ENCODE measurements around the gene ACTN4.

Gene ACTN4

DNA sequence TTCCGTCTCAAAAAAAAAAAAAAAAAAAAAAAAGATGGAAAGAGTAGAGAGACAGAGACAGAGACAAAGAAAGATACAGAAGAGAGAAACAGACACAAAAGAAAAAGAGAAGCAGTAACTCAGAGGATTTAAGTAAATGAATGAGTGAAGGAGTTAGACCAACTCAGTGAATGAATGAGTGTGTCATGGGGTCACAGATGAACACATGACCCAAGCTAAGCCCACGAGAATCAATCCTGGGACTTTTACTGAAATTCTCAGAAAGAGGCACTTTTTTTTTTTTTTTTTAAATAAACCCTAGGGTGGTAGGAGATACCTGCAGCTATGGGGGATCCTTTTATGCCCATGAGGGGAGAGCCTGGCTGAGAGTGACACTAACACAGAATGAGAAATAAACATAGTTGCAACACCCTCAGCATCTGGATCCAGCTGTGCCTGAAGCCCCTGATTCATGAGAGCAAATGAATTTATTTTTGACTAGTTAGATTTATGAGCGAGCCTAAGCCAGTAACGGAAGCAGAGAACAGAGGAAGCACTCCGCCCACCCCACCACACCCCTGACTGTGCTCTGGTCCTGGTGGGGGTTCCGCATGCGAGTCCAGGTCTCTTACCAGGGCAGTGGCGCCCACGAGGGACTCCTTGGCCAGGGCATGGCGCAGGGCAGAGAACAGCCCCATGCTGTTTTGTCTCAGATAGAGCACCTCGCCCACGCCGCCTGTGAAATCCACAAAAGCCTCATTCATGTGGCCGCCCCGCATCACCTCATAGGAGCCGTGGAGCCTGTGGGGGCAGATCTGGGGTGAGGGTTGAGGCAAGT is 92.2 kb downstream of the ACTN4 start:
- H3K9me3 ChIP-seq (ENCODE audit: insufficient read depth, low read length) = no peaks in the 10 kb centered on the region
- no peaks in the 10 kb centered on the region for H3K36me3 ChIP-seq (replicated peaks; ENCODE audit: low read depth, low read length)
- H3K4me2 ChIP-seq (ENCODE audit: low read length) = no peak overlapping the region
- H4K20me1 ChIP-seq (ENCODE audit: insufficient read depth, low read length) = no peaks in the 10 kb centered on the region
- H3K9ac ChIP-seq (ENCODE audit: low read length) = no peak overlapping the region
- no peak overlapping the region for H2AFZ ChIP-seq (ENCODE audit: low read depth, low read length)
- H3K27ac ChIP-seq (ENCODE audit: low read length) = no peak overlapping the region
- no peaks in the 10 kb centered on the region for H3K27me3 ChIP-seq (ENCODE audit: low read depth, low read length)
- H3K4me1 ChIP-seq (ENCODE audit: low read length) = peaks cover 11% of the 10 kb centered on the region
- TF ChIP-seq, protein P1, sequence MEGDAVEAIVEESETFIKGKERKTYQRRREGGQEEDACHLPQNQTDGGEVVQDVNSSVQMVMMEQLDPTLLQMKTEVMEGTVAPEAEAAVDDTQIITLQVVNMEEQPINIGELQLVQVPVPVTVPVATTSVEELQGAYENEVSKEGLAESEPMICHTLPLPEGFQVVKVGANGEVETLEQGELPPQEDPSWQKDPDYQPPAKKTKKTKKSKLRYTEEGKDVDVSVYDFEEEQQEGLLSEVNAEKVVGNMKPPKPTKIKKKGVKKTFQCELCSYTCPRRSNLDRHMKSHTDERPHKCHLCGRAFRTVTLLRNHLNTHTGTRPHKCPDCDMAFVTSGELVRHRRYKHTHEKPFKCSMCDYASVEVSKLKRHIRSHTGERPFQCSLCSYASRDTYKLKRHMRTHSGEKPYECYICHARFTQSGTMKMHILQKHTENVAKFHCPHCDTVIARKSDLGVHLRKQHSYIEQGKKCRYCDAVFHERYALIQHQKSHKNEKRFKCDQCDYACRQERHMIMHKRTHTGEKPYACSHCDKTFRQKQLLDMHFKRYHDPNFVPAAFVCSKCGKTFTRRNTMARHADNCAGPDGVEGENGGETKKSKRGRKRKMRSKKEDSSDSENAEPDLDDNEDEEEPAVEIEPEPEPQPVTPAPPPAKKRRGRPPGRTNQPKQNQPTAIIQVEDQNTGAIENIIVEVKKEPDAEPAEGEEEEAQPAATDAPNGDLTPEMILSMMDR (IDR thresholded peaks at IDR 0.05; ENCODE audit: low read depth, low read length) = no peak
- TF ChIP-seq EZH2phosphoT487 (IDR thresholded peaks at IDR 0.05; ENCODE audit: low read depth) = no peak
- no peak overlapping the region for H3K4me3 ChIP-seq (ENCODE audit: low read length)
- H3K79me2 ChIP-seq (ENCODE audit: low read length) = no peaks in the 10 kb centered on the region

DNA sequence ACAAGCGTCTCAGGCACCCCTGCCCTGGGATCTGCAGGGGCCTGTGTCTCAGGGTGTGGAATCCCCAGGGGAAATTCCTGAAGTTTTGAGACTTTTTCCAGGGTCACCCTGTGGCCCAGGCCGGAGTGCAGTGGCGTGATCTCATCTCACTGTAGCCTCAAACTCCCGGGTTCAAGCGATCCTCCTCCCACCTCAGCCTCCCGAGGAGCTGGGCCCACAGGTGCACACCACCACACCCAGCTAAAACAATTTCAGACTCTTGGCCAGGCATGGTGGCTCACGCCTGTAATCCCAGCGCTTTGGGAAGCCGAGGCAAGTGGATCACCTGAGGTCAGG is 92.8 kb downstream of the ACTN4 start:
- H3K27me3 ChIP-seq (ENCODE audit: low read depth, low read length) = no peaks in the 10 kb centered on the region
- no peaks in the 10 kb centered on the region for H4K20me1 ChIP-seq (ENCODE audit: insufficient read depth, low read length)
- no peak overlapping the region for H3K4me2 ChIP-seq (ENCODE audit: low read length)
- no peaks in the 10 kb centered on the region for H3K9me3 ChIP-seq (ENCODE audit: insufficient read depth, low read length)
- no peaks in the 10 kb centered on the region for H3K36me3 ChIP-seq (replicated peaks; ENCODE audit: low read depth, low read length)
- peaks cover 6% of the 10 kb centered on the region for H3K4me1 ChIP-seq (ENCODE audit: low read length)
- H2AFZ ChIP-seq (ENCODE audit: low read depth, low read length) = no peak overlapping the region
- H3K79me2 ChIP-seq (ENCODE audit: low read length) = no peaks in the 10 kb centered on the region
- no peak overlapping the region for H3K4me3 ChIP-seq (ENCODE audit: low read length)
- H3K9ac ChIP-seq (ENCODE audit: low read length) = no peak overlapping the region
- TF ChIP-seq, protein P1 (IDR thresholded peaks at IDR 0.05; ENCODE audit: low read depth, low read length) = no peak
- no peak for TF ChIP-seq EZH2phosphoT487 (IDR thresholded peaks at IDR 0.05; ENCODE audit: low read depth)
- no peak overlapping the region for H3K27ac ChIP-seq (ENCODE audit: low read length)

DNA sequence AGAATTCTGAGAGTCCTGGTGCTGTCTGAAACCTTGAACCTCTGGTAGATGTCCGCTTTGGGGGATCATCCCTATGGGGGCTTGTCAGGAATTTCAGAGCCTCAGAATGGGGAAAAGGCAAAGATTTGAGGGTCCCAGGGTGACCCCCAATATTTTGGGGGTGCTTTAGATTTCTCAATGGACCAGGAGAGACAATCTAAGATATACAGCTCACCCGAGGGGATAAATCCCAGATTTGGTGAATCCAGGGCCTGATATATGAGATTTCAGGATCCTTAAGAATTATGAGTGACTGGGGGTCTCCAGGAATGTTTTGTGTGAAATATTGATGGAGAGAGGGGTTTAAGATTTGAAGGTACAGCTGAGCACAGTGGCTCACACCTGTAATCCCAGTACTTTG is 93.5 kb downstream of the ACTN4 start:
- Histone ChIP-seq H3K9ac (ENCODE audit: low read length) (no peak overlapping the region), H4K20me1 (ENCODE audit: insufficient read depth, low read length) (no peaks in the 10 kb centered on the region), H2AFZ (ENCODE audit: low read depth, low read length) (no peak overlapping the region), H3K4me1 (ENCODE audit: low read length) (0 out of 2 replicates have a peak, but pooled peaks cover 3% of the 10 kb centered on the region), H3K36me3 (replicated peaks; ENCODE audit: low read depth, low read length) (no peaks in the 10 kb centered on the region), H3K27me3 (ENCODE audit: low read depth, low read length) (no peaks in the 10 kb centered on the region), H3K27ac (ENCODE audit: low read length) (no peak overlapping the region), H3K9me3 (ENCODE audit: insufficient read depth, low read length) (no peaks in the 10 kb centered on the region), H3K79me2 (ENCODE audit: low read length) (no peaks in the 10 kb centered on the region), H3K4me2 (ENCODE audit: low read length) (no peak overlapping the region), H3K4me3 (ENCODE audit: low read length) (no peak overlapping the region)
- no peak for TF ChIP-seq EZH2phosphoT487 (IDR thresholded peaks at IDR 0.05; ENCODE audit: low read depth)
- TF ChIP-seq, protein P1 (IDR thresholded peaks at IDR 0.05; ENCODE audit: low read depth, low read length) = no peak

DNA sequence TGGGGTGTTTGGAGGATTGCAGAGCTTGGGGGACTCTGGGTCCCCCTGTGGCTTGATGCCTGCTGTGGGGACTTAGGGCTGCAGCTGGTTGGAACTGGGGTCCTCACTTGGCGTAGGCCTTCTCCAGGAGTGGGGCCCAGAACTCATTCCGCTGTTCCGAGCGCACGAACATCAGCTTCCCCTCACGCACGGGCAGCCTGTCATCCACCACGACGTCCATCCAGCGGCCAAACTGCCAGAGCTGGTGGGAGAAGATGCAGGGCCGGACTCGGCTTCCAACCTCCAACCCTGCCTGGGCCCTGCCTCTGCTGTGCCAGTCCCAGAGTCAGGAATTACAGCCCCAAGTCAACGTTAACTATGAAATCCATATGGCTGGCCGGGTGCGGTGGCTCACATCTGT is 94.2 kb downstream of the ACTN4 start:
- Histone ChIP-seq H3K36me3 (replicated peaks; ENCODE audit: low read depth, low read length) (no peaks in the 10 kb centered on the region), H2AFZ (ENCODE audit: low read depth, low read length) (no peak overlapping the region), H3K9me3 (ENCODE audit: insufficient read depth, low read length) (no peaks in the 10 kb centered on the region), H3K27ac (ENCODE audit: low read length) (no peak overlapping the region), H3K4me3 (ENCODE audit: low read length) (no peak overlapping the region), H3K4me1 (ENCODE audit: low read length) (0 out of 2 replicates have a peak, but pooled peaks cover under 1% of the 10 kb centered on the region), H3K27me3 (ENCODE audit: low read depth, low read length) (no peaks in the 10 kb centered on the region), H3K9ac (ENCODE audit: low read length) (no peak overlapping the region), H4K20me1 (ENCODE audit: insufficient read depth, low read length) (no peaks in the 10 kb centered on the region), H3K4me2 (ENCODE audit: low read length) (no peak overlapping the region), H3K79me2 (ENCODE audit: low read length) (no peaks in the 10 kb centered on the region)
- TF ChIP-seq, protein P1 (IDR thresholded peaks at IDR 0.05; ENCODE audit: low read depth, low read length) = no peak

Data from OCI-LY3 (cell line).